Erythroblast (primary cell): ENCODE measurements around the gene SPSB1.

Experiments
- GATA1 ChIP-seq: IDR thresholded peaks from 2 replicates; pipeline ENCODE4 v1.6.1; 2011; ENCODE audit warnings: low read depth, mild to moderate bottlenecking, control low read depth, low read length, moderate library complexity
- POLR2A ChIP-seq: IDR thresholded peaks from 2 replicates; pipeline ENCODE4 v1.6.1; 2011; ENCODE audit warnings: mild to moderate bottlenecking, low read length

- no peak for TF ChIP-seq POLR2A
- TF ChIP-seq GATA1 = no peak
Measured at GRCh38 chr1:9317072-9317471, 24.4 kb downstream of the SPSB1 start.
